Lower leg skin (tissue), 3 donors: ENCODE data around the gene TBL3.

ENCODE experiments used
- CTCF ChIP-seq, 3 donors: fragments of 450-650 bp; IDR thresholded peaks; one replicate each; pipeline ENCODE4 v1.5.1; 2016; ENCODE audit warnings: antibody characterized with exemption in 3 of 3, mild to moderate bottlenecking in 3 of 3, moderate library complexity in 2 of 3
- POLR2A ChIP-seq, 2 donors: fragments of 450-650 bp; IDR thresholded peaks; one replicate each; pipeline ENCODE4 v1.6.1; 2016 to 2017; ENCODE audit warnings: antibody characterized with exemption in 2 of 2, mild to moderate bottlenecking in 1 of 2, moderate library complexity in 1 of 2

GRCh38 chr16:1965396-1966001 is 6.4 kb upstream of the TBL3 start:
- TF ChIP-seq CTCF (IDR thresholded peaks at IDR 0.05), result no peak
- TF ChIP-seq POLR2A (IDR thresholded peaks at IDR 0.05), result no peak
